ENCODE data around the gene GPR108.

GRCh38 chr19:6692027-6692426 is 45.4 kb downstream of the GPR108 start:
- no peak for TF ChIP-seq POLR2A (IDR thresholded peaks at IDR 0.05)
- TF ChIP-seq CTCF (IDR thresholded peaks at IDR 0.05) = no peak

Measured in heart left ventricle (tissue), 13 donors.